ENCODE data around the gene RAI2. TPM values are rescaled to one million over a fixed set of nuclear protein-coding genes. Genes with fewer than 3 reads are reported as not detected.
A peak's percentile ranks its signal among the peaks of the same experiment; 100 is the strongest.

RAI2 gene
- total and polyA plus RNA-seq, 5 donors: 32.8 to 44.2 (median 40.1) TPM

DNA sequence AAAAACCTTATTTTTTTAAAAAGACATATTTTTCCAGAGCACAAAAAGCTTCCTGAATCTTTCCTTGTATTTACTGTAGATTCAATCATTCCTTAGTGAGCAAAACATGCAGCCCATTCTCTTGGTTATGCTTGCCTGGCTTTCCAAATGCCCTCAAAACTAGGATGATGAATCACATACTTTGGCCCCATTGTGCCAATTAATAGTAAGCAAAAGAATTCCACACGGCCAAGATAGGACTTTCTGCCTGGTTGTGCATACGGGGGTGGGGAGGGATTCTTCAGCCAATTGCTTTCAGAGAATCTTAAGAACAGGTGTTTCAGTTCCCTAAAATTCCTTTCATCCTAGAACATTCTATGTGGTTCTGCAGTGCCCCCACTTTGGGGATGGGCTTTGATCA is 7.0 kb downstream of the RAI2 start:
- no peaks in the 10 kb centered on the region for H3K27me3 ChIP-seq (ENCODE audit: control insufficient read depth, insufficient read depth)
- no peaks in the 10 kb centered on the region for H3K9me3 ChIP-seq (ENCODE audit: control insufficient read depth, low read length)
- intact Hi-C loops (cut with DNase I): no loop called here
- peaks cover 14% of the 10 kb centered on the region for H3K4me1 ChIP-seq (ENCODE audit: control insufficient read depth, insufficient read depth, low read length)
- WGBS: 26% methylated on average over 2 of the region's 2 CpGs
- ATAC-seq: peak in 1 of 2 donors; percentile 38
- no peak overlapping the region for H3K4me3 ChIP-seq (ENCODE audit: low read length)
- H3K27ac ChIP-seq (ENCODE audit: low read length): peak overlapping the region; percentile 37
- no peak for DNase-seq

DNA sequence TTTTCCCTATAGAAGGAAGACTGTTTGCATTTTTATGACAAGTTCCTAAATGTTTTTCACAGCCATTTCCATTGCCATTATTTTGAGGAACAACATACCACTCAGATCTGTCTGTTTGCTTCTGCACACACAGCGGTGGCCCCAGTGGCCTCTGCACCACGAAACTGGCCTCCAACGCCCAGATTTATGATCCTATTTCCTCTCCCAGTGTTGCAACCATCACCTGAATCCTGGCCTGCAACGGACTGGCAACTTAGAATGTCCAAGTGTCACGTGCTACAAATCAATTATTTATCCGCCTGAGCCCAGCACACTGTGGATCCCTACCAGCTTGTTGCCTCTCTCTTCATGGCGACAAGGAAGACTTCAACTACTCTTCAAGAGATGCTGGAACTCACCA is 9.2 kb downstream of the RAI2 start:
- 76% methylated on average over 7 of the region's 7 CpGs for WGBS
- DNase-seq (no peak), ATAC-seq (no peak)
- H3K9me3 ChIP-seq (ENCODE audit: control insufficient read depth, low read length): no peaks in the 10 kb centered on the region
- H3K4me3 ChIP-seq (ENCODE audit: low read length): no peak overlapping the region
- peaks cover 21% of the 10 kb centered on the region for H3K4me1 ChIP-seq (ENCODE audit: control insufficient read depth, insufficient read depth, low read length)
- no peak overlapping the region for H3K27ac ChIP-seq (ENCODE audit: low read length)
- intact Hi-C loops (cut with DNase I): no loop called here
- no peaks in the 10 kb centered on the region for H3K27me3 ChIP-seq (ENCODE audit: control insufficient read depth, insufficient read depth)

DNA sequence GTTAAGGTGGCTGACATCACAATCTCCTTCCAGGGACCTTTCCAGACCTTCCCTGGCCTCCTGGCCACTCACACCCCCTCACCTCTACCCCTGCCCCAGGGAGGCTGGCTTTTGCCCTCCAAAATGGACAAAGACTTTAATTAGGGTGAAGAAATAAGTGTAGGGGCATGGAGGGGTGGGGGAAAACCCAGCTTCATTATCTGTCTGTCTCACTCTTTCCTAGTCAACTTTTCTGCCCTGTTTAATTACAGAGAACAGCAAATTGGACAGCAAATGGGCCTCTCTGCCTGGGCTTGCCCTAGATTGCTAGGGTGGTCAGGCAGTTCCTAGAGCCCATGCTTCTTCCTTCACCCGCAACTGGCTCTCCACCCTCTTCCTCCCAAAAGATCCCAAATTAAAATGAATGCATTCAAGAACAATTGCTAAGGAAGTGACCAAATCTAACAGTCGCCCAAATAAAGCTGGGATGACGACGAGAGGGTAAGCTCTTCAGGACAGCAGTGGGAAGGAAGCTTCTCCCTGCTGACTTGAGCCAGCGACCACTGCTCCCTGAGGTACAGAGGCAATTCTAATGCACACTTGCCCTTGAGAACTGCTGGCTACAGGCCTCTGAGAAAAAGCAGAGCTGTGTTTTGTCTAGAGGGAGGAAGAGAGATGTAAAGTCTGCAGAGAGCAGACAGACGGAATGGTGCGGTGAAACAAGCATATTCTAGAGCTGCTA is 12.4 kb downstream of the RAI2 start:
- no peaks in the 10 kb centered on the region for H3K9me3 ChIP-seq (ENCODE audit: control insufficient read depth, low read length)
- intact Hi-C loops (cut with DNase I): no loop called here
- H3K4me3 ChIP-seq (ENCODE audit: low read length): no peak overlapping the region
- no peak for DNase-seq
- peak in 1 of 2 donors; percentile 73 for ATAC-seq
- no peaks in the 10 kb centered on the region for H3K27me3 ChIP-seq (ENCODE audit: control insufficient read depth, insufficient read depth)
- H3K27ac ChIP-seq (ENCODE audit: low read length): peak overlapping the region; percentile 27
- peaks cover 13% of the 10 kb centered on the region for H3K4me1 ChIP-seq (ENCODE audit: control insufficient read depth, insufficient read depth, low read length)
- 66% methylated on average over 7 of the region's 7 CpGs for WGBS

DNA sequence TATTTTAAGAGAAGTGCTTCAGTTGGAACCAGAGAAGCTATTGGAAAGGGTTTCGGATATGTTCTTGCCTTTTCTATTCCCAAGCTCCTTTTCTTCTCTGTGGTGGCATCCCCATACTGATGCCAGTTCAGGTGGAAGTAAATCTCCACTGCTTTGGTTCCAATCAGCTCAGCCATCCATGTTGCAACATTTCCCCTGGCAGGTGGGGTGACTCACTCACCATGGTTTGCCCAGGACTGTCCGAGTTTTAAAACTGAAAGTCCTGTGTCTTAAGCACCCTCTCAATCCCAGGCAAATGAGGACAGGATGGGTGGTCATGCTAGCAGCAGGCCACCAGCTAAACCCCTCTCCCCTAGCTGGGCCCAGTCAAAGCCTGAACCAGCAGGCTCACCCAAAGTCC is 15.1 kb downstream of the RAI2 start:
- H3K27ac ChIP-seq (ENCODE audit: low read length): no peak overlapping the region
- H3K4me3 ChIP-seq (ENCODE audit: low read length): no peak overlapping the region
- intact Hi-C loops (cut with DNase I): no loop called here
- DNase-seq (no peak), ATAC-seq (no peak)
- H3K27me3 ChIP-seq (ENCODE audit: control insufficient read depth, insufficient read depth): no peaks in the 10 kb centered on the region
- H3K9me3 ChIP-seq (ENCODE audit: control insufficient read depth, low read length): no peaks in the 10 kb centered on the region
- H3K4me1 ChIP-seq (ENCODE audit: control insufficient read depth, insufficient read depth, low read length): peaks cover 20% of the 10 kb centered on the region
- 77% methylated on average over 2 of the region's 2 CpGs for WGBS

DNA sequence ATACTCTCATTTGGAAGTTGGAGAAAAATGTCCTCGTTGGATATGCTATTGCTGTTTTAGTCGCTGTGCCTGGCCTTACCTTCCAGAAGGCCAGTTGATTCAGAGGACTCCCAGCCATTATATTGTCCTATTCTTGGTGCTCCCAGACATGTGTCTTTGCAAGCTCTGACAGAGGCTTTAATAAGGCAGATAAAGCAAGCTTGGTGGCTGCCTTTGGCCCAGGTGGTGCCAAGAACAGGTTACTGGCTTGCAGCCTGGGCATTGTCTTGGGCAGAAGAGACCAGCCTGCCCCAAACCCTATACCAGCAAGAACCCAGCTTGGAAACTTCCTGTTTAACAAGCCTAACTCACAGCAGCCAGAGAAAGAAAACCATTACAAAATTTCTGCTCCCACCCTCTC is 16.9 kb downstream of the RAI2 start:
- ATAC-seq: no peak
- no peak overlapping the region for H3K27ac ChIP-seq (ENCODE audit: low read length)
- WGBS: 74% methylated on average over 2 of the region's 2 CpGs

DNA sequence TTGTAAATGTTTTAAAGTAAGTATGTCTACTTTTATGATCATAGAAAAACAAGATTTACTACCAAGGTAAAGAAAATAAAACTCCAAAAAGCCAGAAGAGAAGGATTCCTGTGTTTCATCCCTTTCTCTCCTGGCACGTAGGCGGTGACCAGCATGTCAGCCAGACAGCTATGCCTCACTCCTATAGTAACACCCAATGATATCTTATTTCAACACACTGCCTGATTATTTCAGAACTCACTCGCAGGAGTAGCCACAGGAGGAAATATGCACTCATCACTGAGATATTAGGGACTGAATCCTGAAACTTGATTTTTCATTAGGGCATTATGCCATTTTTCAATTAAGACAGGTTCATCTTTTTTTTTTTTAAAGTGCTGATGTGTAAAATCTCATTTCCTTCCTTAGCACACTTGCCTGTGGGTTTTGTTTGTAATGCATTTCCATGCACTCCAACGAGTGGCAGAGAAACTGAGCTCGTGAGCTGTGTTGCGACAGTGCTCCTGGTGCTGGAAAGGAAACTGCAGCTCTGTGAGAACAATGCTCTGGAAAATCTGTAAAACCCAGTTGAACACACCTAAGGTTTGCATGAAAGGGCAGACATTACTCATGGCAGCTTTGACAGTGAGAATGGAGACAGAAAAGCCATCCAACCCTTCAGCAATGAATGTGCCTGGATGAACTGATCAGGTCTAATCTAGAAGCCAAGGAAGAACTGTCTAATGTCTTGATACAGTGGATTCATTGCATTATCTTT is 18.2 kb downstream of the RAI2 start:
- peak; percentile 60 to 89 for ATAC-seq
- no peak overlapping the region for H3K4me3 ChIP-seq (ENCODE audit: low read length)
- WGBS: 23% methylated on average over 6 of the region's 6 CpGs
- H3K27ac ChIP-seq (ENCODE audit: low read length): peak overlapping the region; percentile 52
- peaks cover 16% of the 10 kb centered on the region for H3K4me1 ChIP-seq (ENCODE audit: control insufficient read depth, insufficient read depth, low read length)
- DNase-seq: no peak
- H3K9me3 ChIP-seq (ENCODE audit: control insufficient read depth, low read length): no peaks in the 10 kb centered on the region
- no peaks in the 10 kb centered on the region for H3K27me3 ChIP-seq (ENCODE audit: control insufficient read depth, insufficient read depth)
- intact Hi-C loops (cut with DNase I): no loop called here

More for the DNA sequence above, 16.9 kb downstream of the RAI2 start:
- Histone ChIP-seq H3K4me3 (ENCODE audit: low read length) (no peak overlapping the region), H3K27me3 (ENCODE audit: control insufficient read depth, insufficient read depth) (no peaks in the 10 kb centered on the region), H3K4me1 (ENCODE audit: control insufficient read depth, insufficient read depth, low read length) (peaks cover 18% of the 10 kb centered on the region), H3K9me3 (ENCODE audit: control insufficient read depth, low read length) (no peaks in the 10 kb centered on the region)
- no peak for DNase-seq
- intact Hi-C loops (cut with DNase I): no loop called here

DNA sequence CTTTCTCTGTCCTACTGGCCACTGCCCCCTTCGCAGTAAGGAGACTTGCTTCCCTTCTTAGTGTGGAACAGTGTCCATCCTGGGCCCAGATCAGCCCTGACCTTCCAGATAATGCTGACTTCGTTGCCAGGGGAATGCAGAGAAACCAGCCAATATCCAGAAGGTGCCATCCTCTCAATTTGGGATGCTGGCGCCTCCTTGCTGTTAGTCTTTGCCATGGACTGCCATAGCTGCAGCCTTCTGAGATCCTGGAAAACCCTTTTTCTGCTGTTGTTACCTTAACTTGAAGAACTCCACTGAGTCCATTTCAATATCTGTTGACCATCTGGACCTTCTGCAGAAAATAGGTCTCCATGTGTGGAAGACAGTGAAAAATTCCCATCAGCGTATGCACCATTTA is 21.8 kb downstream of the RAI2 start:
- no peak overlapping the region for H3K27ac ChIP-seq (ENCODE audit: low read length)
- 87% methylated on average over 4 of the region's 4 CpGs for WGBS
- DNase-seq (no peak), ATAC-seq (no peak)
- no peaks in the 10 kb centered on the region for H3K9me3 ChIP-seq (ENCODE audit: control insufficient read depth, low read length)
- H3K27me3 ChIP-seq (ENCODE audit: control insufficient read depth, insufficient read depth): no peaks in the 10 kb centered on the region
- H3K4me3 ChIP-seq (ENCODE audit: low read length): no peak overlapping the region
- intact Hi-C loops (cut with DNase I): no loop called here
- peaks cover 10% of the 10 kb centered on the region for H3K4me1 ChIP-seq (ENCODE audit: control insufficient read depth, insufficient read depth, low read length)

DNA sequence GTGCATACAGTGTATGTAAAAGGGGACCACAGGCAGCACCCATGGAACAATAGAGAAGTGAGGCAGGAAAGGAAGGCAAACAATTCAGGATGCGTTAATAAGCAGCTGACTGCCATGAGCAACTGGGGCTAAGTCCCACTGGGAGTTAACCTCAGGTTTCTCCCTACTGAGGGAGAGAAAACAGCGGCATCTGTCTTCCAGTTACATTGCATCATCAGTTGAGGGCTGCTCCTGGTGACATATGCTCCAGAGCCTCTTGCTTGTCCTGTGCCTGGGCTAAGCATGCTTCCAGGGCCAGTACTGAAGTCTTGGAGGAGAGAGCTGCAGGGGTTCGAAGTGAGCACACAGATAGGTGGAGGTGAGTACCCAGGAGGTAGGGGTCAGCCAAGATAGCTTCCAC is 24.3 kb downstream of the RAI2 start:
- WGBS: 69% methylated on average over 3 of the region's 3 CpGs
- Histone ChIP-seq H3K9me3 (ENCODE audit: control insufficient read depth, low read length) (no peaks in the 10 kb centered on the region), H3K27me3 (ENCODE audit: control insufficient read depth, insufficient read depth) (no peaks in the 10 kb centered on the region), H3K27ac (ENCODE audit: low read length) (no peak overlapping the region), H3K4me1 (ENCODE audit: control insufficient read depth, insufficient read depth, low read length) (peaks cover 5% of the 10 kb centered on the region), H3K4me3 (ENCODE audit: low read length) (no peak overlapping the region)
- intact Hi-C loops (cut with DNase I): no loop called here
- DNase-seq: no peak
- ATAC-seq: no peak

DNA sequence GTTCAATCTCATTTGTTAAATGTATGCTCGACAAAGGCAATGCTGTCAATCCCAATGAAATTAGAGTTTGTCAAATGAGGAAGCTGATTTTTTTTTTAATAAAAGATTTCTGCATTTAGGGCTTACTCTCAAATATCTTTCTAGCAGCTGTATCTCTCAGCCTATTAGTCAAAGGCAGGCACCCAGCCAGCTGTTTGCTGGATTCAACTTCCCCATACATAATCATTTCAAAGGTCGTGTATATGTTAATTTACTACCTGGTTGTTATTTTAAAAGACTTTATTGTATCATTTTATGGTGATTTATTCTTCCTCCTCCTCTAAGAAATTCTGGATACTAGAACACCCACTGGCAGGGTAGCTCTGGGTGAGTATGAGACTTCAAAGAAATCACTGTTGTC is 27.1 kb downstream of the RAI2 start:
- H3K9me3 ChIP-seq (ENCODE audit: control insufficient read depth, low read length): no peaks in the 10 kb centered on the region
- ATAC-seq: no peak
- no peak overlapping the region for H3K4me3 ChIP-seq (ENCODE audit: low read length)
- H3K27ac ChIP-seq (ENCODE audit: low read length): no peak overlapping the region
- intact Hi-C loops (cut with DNase I): no loop called here
- peak in 1 of 3 donors; percentile 64 for DNase-seq
- H3K27me3 ChIP-seq (ENCODE audit: control insufficient read depth, insufficient read depth): no peaks in the 10 kb centered on the region
- 45% methylated on average over 2 of the region's 2 CpGs for WGBS
- peaks cover 10% of the 10 kb centered on the region for H3K4me1 ChIP-seq (ENCODE audit: control insufficient read depth, insufficient read depth, low read length)

DNA sequence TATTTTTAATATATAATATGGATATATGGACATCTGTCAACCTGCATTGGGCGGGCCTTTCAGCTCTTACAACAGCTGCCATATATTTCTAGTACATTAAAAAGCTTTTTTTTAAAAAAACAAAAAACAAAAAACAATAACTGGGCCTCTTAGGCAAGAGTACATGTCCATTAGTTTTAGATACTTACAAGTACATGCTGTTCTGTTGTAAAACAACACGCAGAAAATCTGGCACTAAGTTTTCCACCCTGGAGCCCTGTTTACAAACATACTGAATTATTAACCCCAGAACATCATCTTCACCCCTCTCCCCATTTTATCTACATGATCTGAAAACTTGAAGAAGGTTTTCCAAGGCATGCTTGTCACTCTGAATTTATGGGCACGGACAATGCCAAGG is 29.8 kb downstream of the RAI2 start:
- WGBS: 73% methylated on average over 3 of the region's 3 CpGs
- intact Hi-C loops (cut with DNase I): no loop called here
- Histone ChIP-seq H3K27ac (ENCODE audit: low read length) (peak overlapping the region; percentile 78), H3K4me3 (ENCODE audit: low read length) (no peak overlapping the region), H3K9me3 (ENCODE audit: control insufficient read depth, low read length) (no peaks in the 10 kb centered on the region), H3K27me3 (ENCODE audit: control insufficient read depth, insufficient read depth) (no peaks in the 10 kb centered on the region), H3K4me1 (ENCODE audit: control insufficient read depth, insufficient read depth, low read length) (peaks cover 12% of the 10 kb centered on the region)
- DNase-seq (no peak), ATAC-seq (peak in 1 of 2 donors; percentile 56)

DNA sequence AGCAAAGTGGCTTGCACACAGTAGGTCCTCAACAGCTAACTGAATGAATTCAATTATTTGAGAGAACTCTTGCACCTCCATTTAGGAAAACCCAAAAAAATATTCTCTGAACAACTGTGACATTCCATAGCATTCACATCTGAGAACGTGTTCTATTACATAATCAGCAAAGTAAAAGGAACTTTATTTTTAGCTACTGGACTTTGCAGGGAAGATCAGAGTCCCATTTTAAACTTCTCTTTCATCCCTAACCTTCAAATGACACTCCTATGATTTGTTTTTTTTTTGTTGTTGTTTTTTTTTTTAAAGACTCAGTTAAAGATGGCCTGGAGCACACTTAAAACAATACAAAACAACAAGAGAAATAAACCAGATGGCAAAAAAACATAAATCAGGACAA is 30.9 kb downstream of the RAI2 start:
- no peak for ATAC-seq
- Histone ChIP-seq H3K9me3 (ENCODE audit: control insufficient read depth, low read length) (no peaks in the 10 kb centered on the region), H3K4me3 (ENCODE audit: low read length) (no peak overlapping the region), H3K4me1 (ENCODE audit: control insufficient read depth, insufficient read depth, low read length) (peaks cover 12% of the 10 kb centered on the region), H3K27me3 (ENCODE audit: control insufficient read depth, insufficient read depth) (no peaks in the 10 kb centered on the region), H3K27ac (ENCODE audit: low read length) (peak overlapping the region; percentile 75)
- WGBS: 14% methylated on average over 1 of the region's 1 CpG
- intact Hi-C loops (cut with DNase I): no loop called here
- no peak for DNase-seq

Measured in right cardiac atrium (tissue), 5 donors.